ENCODE data around the gene NFATC2.
A peak's percentile ranks its signal among the peaks of the same experiment; 100 is the strongest.

NFATC2 gene

GRCh38 chr20:51542571-51543421, at the start of gene NFATC2:
NFATC2 (minus strand) TSS chr20:51542719; CDS start chr20:51542499, 220 bp downstream.
- TF ChIP-seq ZFP3 (CRISPR knock-in tag; IDR thresholded peaks at IDR 0.05) (no peak), BACH2 (CRISPR knock-in tag; IDR thresholded peaks at IDR 0.05; ENCODE audit: borderline replicate concordance) (no peak), GLIS3 (CRISPR knock-in tag; IDR thresholded peaks at IDR 0.05) (no peak), ZC3H10 (CRISPR knock-in tag; IDR thresholded peaks at IDR 0.05) (no peak), ZFP30 (CRISPR knock-in tag; IDR thresholded peaks at IDR 0.05) (no peak), ARNTL (CRISPR knock-in tag; IDR thresholded peaks at IDR 0.05; ENCODE audit: borderline replicate concordance, low read depth) (no peak), PATZ1 (CRISPR knock-in tag; IDR thresholded peaks at IDR 0.05; ENCODE audit: borderline replicate concordance) (no peak), TCF4 (CRISPR knock-in tag; IDR thresholded peaks at IDR 0.05; ENCODE audit: borderline replicate concordance) (no peak), CSRNP3 (CRISPR knock-in tag; IDR thresholded peaks at IDR 0.05) (no peak), SNAI2 (CRISPR knock-in tag; IDR thresholded peaks at IDR 0.05) (no peak), RARB (CRISPR knock-in tag; IDR thresholded peaks at IDR 0.05) (no peak), POU6F1 (CRISPR knock-in tag; IDR thresholded peaks at IDR 0.05; ENCODE audit: borderline replicate concordance, low read depth) (no peak), ISL1 (CRISPR knock-in tag; IDR thresholded peaks at IDR 0.05) (no peak), PPARA (CRISPR knock-in tag; IDR thresholded peaks at IDR 0.05; ENCODE audit: borderline replicate concordance) (no peak), TOX (CRISPR knock-in tag; IDR thresholded peaks at IDR 0.05; ENCODE audit: borderline replicate concordance) (no peak), ZNF70 (CRISPR knock-in tag; IDR thresholded peaks at IDR 0.05) (no peak)
- peak; percentile 33 for ATAC-seq

GRCh38 chr20:51591871-51592270, 49.4 kb upstream of the NFATC2 start:
- no peak for ATAC-seq
- TF ChIP-seq CREB5 (CRISPR knock-in tag; IDR thresholded peaks at IDR 0.05; ENCODE audit: low read depth) (no peak), TSHZ2 (CRISPR knock-in tag; IDR thresholded peaks at IDR 0.05) (no peak), ZFP30 (CRISPR knock-in tag; IDR thresholded peaks at IDR 0.05) (no peak), ZC3H10 (CRISPR knock-in tag; IDR thresholded peaks at IDR 0.05) (no peak)

GRCh38 chr20:51588762-51589161, 46.2 kb upstream of the NFATC2 start:
- ATAC-seq, result no peak
- no peak for TF ChIP-seq ESRRG (CRISPR knock-in tag; IDR thresholded peaks at IDR 0.05)
- no peak for TF ChIP-seq ZFP3 (CRISPR knock-in tag; IDR thresholded peaks at IDR 0.05)
- TF ChIP-seq SNAI2 (CRISPR knock-in tag; IDR thresholded peaks at IDR 0.05), result no peak
- no peak for TF ChIP-seq ZFP30 (CRISPR knock-in tag; IDR thresholded peaks at IDR 0.05)
- TF ChIP-seq ZNF70 (CRISPR knock-in tag; IDR thresholded peaks at IDR 0.05), result no peak
- TF ChIP-seq CSRNP3 (CRISPR knock-in tag; IDR thresholded peaks at IDR 0.05), result no peak
- TF ChIP-seq ZNF565 (CRISPR knock-in tag; conservative IDR thresholded peaks at IDR 0.05; ENCODE audit: low read depth), result no peak
- TF ChIP-seq TOX (CRISPR knock-in tag; IDR thresholded peaks at IDR 0.05; ENCODE audit: borderline replicate concordance), result no peak
- no peak for TF ChIP-seq ZNF8 (CRISPR knock-in tag; IDR thresholded peaks at IDR 0.05)
- no peak for TF ChIP-seq CSDC2 (CRISPR knock-in tag; IDR thresholded peaks at IDR 0.05)
- no peak for TF ChIP-seq BACH2 (CRISPR knock-in tag; IDR thresholded peaks at IDR 0.05; ENCODE audit: borderline replicate concordance)
- TF ChIP-seq OSR1 (CRISPR knock-in tag; IDR thresholded peaks at IDR 0.05), result no peak
- TF ChIP-seq POU6F1 (CRISPR knock-in tag; IDR thresholded peaks at IDR 0.05; ENCODE audit: borderline replicate concordance, low read depth), result no peak
